Activated naive CD4-positive, alpha-beta T cell treated with anti-CD3 and anti-CD28 coated beads, Interleukin-2, amount 10 ng/mL, durations not matched to agents 5 hours and 36 hours (primary cell): ENCODE data around the gene SLC4A11. TPM values are rescaled to one million over a fixed set of nuclear protein-coding genes. Genes with fewer than 3 reads are reported as not detected.

Experiments
- total RNA-seq, 2 experiments: library from RNA; stranded (reverse); gene quantifications; one replicate each; pipeline ENCODE4 v1.2.3, GENCODE V29; 2021

The SLC4A11 gene
- 1 to 10 TPM; 1.2 to 1.7 TPM for total RNA-seq

DNA sequence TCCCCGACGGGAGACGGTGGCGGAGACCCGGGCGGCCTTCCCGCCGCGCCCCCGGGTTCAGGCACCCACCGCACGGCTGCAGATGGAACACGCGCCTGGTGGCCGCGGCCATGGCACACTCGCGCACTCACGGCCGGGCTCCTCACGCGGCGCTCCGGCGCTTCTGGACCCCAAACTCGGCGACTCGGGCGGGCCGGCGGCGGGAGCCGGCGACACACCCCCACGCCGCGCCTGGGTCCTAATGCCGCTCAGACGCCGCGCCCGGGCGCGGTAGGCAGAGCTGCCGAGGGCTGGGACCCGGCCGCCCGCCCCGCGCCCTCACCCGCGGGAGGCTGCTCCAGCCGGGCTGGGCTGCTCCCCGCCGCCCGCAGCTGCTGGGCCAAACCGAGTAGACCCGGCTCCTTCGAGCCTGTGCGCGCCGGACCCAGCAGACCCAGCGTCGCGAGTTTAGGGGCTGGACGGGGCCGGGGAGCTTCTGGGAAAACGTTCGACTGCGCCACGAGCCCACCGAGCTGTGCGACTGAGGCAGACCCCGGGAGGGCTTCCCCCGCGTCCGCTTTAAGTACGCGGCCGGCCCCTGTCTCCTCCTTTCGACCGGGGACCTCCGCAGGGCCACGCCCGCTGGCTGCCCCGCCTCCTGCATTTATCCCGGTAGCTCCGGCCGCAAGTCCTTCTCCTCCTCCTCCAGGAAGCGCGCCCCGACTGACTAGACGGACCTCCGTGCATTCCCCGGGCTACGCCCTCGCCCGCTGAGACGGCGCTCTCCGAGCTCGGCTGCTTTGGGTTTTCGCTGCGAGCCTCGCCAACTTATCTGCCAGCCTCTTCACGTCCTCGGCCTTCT, at the start of gene SLC4A11:
Gene SLC4A11, minus strand, starts transcription at position 165 of the 841 bp plus-strand sequence. Its CDS starts 53 bp downstream, at position 112.

GRCh38 chr20:3209257-3209945, 29.6 kb downstream of the SLC4A11 start, which contains the start of gene ITPA:
ITPA (plus strand) TSS chr20:3209498; CDS start chr20:3209552, 54 bp downstream.

GRCh38 chr20:3204124-3204794, 34.7 kb downstream of the SLC4A11 start, which contains the start of gene DDRGK1:
DDRGK1 (minus strand) TSS chr20:3204682; CDS start chr20:3204627, 55 bp downstream.

Other genes starting within 250 kb of the SLC4A11 start
- 1 to 10 TPM in 1 of 2 experiments, under 1 TPM in 1; 0.96 to 1.2 TPM for gene GNRH2, start 195.6 kb downstream of the SLC4A11 start, total RNA-seq
- 10 to 100 TPM; 29.7 to 32.0 TPM for gene MRPS26, start 193.1 kb downstream of the SLC4A11 start, total RNA-seq
- gene OXT, start 167.6 kb downstream of the SLC4A11 start, total RNA-seq = 1 to 10 TPM in 1 of 2 experiments, under 1 TPM in 1; 0.51 to 1.0 TPM
- gene AVP, start 154.5 kb downstream of the SLC4A11 start, total RNA-seq = not detected
- gene FASTKD5, start 79.3 kb downstream of the SLC4A11 start, total RNA-seq = 10 to 100 TPM; 22.6 to 22.8 TPM
- 1 to 10 TPM; 9.0 to 9.6 TPM for gene UBOX5, start 79.3 kb downstream of the SLC4A11 start, total RNA-seq
- gene LZTS3, start 65.6 kb downstream of the SLC4A11 start, total RNA-seq = 1 to 10 TPM; 1.6 TPM
- 10 to 100 TPM; 59.1 to 59.8 TPM for gene DDRGK1, start 34.5 kb downstream of the SLC4A11 start, total RNA-seq
- gene ITPA, start 29.7 kb downstream of the SLC4A11 start, total RNA-seq = 10 to 100 TPM; 52.1 to 53.8 TPM
- gene DNAAF9, start 168.5 kb upstream of the SLC4A11 start, total RNA-seq = 1 to 10 TPM; 1.4 TPM
- gene ATRN, start 231.8 kb upstream of the SLC4A11 start, total RNA-seq = 10 to 100 TPM; 10.3 to 11.0 TPM